Measurements from ENCODE around the gene CASS4.

The CASS4 gene

DNA sequence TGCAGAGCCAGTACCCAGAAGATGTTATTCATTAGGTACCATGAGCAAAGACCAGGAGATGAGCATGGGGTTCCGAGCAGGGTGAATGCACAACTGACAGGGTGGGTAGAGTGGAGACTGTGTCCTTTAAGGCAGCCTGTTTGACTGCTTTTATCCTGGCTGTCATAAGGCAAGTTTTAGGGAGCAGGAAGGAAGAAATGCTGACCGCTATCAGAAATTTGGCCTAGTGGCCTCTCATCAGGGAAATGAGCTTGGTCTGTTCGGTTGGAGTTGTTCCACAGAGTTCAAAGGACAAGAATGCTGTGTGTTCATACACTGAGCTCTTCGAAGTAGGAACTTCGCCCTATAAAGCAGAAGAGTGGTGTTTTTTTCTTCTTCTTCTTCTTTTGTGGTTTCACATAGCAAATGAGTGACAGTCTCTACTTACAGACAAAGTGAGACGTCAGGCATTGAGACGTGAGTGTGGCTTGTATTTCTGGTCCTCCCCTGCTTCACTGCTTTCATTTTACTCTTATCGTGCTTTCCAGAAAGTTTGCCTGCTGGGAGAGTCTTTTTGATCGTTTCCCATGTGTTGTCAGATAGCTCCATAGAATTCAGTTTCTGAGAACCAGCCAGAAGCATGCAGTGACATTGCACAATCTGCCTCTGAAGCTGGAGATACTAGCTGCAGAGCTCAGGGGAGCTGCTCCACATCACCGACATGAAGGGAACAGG lies at the start of gene CASS4:
Gene CASS4, plus strand, starts transcription at position 502 of the 714 bp plus-strand sequence. Its CDS starts 199 bp downstream, at position 701.
- intact Hi-C loops (cut with micrococcal nuclease) = loop anchor here (1.0 to 2.0 kb wide), 2 partner anchors 20 to 57 kb away; partner anchors contain the start of genes AURKA, CSTF1 and RTF2
- H3K36me3 Mint-ChIP-seq (ENCODE audit: low read depth) = peaks cover 54% of the 10 kb centered on the region
- peak within 1 kb of the TSS; percentile 89 for H3K27ac Mint-ChIP-seq
- H3K9me3 Mint-ChIP-seq = no peaks in the 10 kb centered on the region
- no peaks in the 10 kb centered on the region for H3K27me3 Mint-ChIP-seq
- peaks cover 62% of the 10 kb centered on the region for H3K4me1 Mint-ChIP-seq (ENCODE audit: low read depth)
- H3K4me3 Mint-ChIP-seq = peak within 1 kb of the TSS; percentile 94

GRCh38 chr20:56362833-56363413 lies 49.1 kb upstream of the CASS4 start:
- no peak overlapping the region for H3K4me3 Mint-ChIP-seq
- H3K4me1 Mint-ChIP-seq (ENCODE audit: low read depth) = peaks cover 24% of the 10 kb centered on the region
- H3K9me3 Mint-ChIP-seq = no peaks in the 10 kb centered on the region
- no peak overlapping the region for H3K27ac Mint-ChIP-seq
- peaks cover under 1% of the 10 kb centered on the region for H3K27me3 Mint-ChIP-seq
- intact Hi-C loops (cut with micrococcal nuclease) = no loop called here
- H3K36me3 Mint-ChIP-seq (ENCODE audit: low read depth) = peaks cover 42% of the 10 kb centered on the region

GRCh38 chr20:56363491-56363890 lies 48.6 kb upstream of the CASS4 start:
- Mint-ChIP-seq H3K4me1 (ENCODE audit: low read depth) (peaks cover 24% of the 10 kb centered on the region), H3K9me3 (no peaks in the 10 kb centered on the region), H3K4me3 (no peak overlapping the region), H3K27me3 (no peaks in the 10 kb centered on the region), H3K27ac (no peak overlapping the region), H3K36me3 (ENCODE audit: low read depth) (peaks cover 47% of the 10 kb centered on the region)
- intact Hi-C loops (cut with micrococcal nuclease) = no loop called here

DNA sequence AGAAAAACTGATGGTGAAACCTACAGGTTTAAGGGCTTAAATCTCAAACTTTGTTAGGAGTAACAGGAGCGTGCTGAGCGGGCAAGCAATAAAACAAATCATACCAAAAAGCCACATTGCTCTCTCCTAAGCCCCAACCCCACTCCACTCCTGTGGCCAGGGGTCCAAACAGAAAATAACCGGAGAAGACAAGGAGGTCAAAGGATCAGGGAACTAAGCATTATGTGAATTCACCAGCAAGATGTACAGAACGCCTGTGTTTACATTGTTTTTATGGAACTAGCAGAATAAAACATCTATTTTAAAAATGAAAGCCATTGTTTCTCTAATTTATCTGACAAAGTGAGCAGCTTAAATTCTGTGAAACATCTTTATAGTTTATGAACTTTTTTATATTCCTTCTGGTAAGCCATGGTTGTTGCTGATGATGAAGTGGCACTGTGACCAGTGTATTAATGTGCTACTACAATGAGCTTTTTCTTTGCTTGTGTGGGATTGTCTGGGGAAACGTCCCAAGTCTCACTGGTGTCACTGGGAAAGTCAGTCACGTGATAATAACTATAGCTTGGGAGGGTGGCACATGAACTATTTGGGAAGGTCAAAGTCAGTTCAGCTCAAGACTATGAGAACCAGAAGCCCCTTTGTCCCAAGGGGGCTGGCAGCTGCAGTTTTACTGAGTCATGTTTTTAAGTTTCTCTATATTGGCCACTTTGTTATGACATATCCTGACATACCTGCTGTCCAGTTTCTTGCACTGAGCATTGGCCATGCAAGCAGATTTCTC lies 43.5 kb upstream of the CASS4 start:
- no peaks in the 10 kb centered on the region for H3K27me3 Mint-ChIP-seq
- no peak overlapping the region for H3K27ac Mint-ChIP-seq
- intact Hi-C loops (cut with micrococcal nuclease) = no loop called here

DNA sequence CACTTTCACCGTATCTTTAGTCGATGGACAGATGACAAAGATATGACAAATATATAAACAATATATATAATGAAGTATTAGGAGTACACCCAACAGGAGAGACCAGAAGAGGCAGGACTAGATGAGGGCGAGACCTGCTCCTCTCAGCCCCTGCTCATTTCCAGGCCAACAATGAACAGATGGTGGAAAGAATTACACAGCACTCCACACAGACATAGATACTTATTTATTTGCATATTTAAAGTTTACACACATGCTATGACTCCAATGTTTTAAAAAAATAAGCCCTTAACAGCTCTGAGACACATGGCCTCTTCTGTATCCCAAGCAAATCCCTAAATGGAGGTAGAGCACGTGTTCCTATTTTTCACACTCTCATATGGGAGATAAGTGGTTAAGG lies 42.9 kb upstream of the CASS4 start:
- H3K27me3 Mint-ChIP-seq = no peaks in the 10 kb centered on the region
- H3K4me1 Mint-ChIP-seq (ENCODE audit: low read depth) = peaks cover 14% of the 10 kb centered on the region

More for the DNA sequence above, 43.5 kb upstream of the CASS4 start:
- H3K9me3 Mint-ChIP-seq = no peaks in the 10 kb centered on the region
- H3K4me3 Mint-ChIP-seq = no peak overlapping the region
- peaks cover 72% of the 10 kb centered on the region for H3K36me3 Mint-ChIP-seq (ENCODE audit: low read depth)
- peaks cover 9% of the 10 kb centered on the region for H3K4me1 Mint-ChIP-seq (ENCODE audit: low read depth)

GRCh38 chr20:56371977-56372376 lies 40.1 kb upstream of the CASS4 start:
- peaks cover 51% of the 10 kb centered on the region for H3K36me3 Mint-ChIP-seq (ENCODE audit: low read depth)
- H3K27me3 Mint-ChIP-seq = no peaks in the 10 kb centered on the region
- peaks cover 31% of the 10 kb centered on the region for H3K4me1 Mint-ChIP-seq (ENCODE audit: low read depth)
- H3K4me3 Mint-ChIP-seq = no peak overlapping the region
- H3K9me3 Mint-ChIP-seq = no peaks in the 10 kb centered on the region
- intact Hi-C loops (cut with micrococcal nuclease) = no loop called here
- no peak overlapping the region for H3K27ac Mint-ChIP-seq

More for the DNA sequence above, 42.9 kb upstream of the CASS4 start:
- intact Hi-C loops (cut with micrococcal nuclease) = no loop called here
- Mint-ChIP-seq H3K36me3 (ENCODE audit: low read depth) (peaks cover 72% of the 10 kb centered on the region), H3K27ac (no peak overlapping the region), H3K9me3 (no peaks in the 10 kb centered on the region), H3K4me3 (no peak overlapping the region)

GRCh38 chr20:56372850-56373249 lies 39.2 kb upstream of the CASS4 start:
- Mint-ChIP-seq H3K27me3 (no peaks in the 10 kb centered on the region), H3K4me1 (ENCODE audit: low read depth) (peaks cover 35% of the 10 kb centered on the region), H3K27ac (no peak overlapping the region), H3K4me3 (no peak overlapping the region), H3K9me3 (no peaks in the 10 kb centered on the region), H3K36me3 (ENCODE audit: low read depth) (peaks cover 42% of the 10 kb centered on the region)
- intact Hi-C loops (cut with micrococcal nuclease) = no loop called here

DNA sequence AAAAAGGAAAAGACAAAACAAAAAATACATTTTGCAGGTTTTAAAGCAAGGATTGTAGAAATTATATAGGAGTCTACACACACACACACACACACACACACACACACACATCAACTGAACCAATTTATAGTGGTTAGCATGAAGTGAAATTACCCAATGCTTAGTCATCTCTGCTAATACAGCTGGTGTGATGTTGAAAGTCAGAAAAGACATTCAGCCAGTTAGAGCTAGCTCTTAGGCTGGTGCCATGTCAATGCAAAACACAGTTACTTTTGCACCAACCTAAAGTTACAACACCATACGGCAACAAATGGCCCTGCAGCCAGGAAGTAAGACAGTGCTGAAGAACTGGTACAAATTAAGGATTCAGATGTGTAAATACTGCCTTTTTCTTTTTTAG lies 38.1 kb upstream of the CASS4 start:
- intact Hi-C loops (cut with micrococcal nuclease) = no loop called here
- H3K9me3 Mint-ChIP-seq = no peaks in the 10 kb centered on the region
- peak overlapping the region; percentile 41 for H3K27ac Mint-ChIP-seq

GRCh38 chr20:56376331-56376730 lies 35.7 kb upstream of the CASS4 start:
- no peak overlapping the region for H3K4me3 Mint-ChIP-seq
- H3K4me1 Mint-ChIP-seq (ENCODE audit: low read depth) = peaks cover 47% of the 10 kb centered on the region
- H3K27ac Mint-ChIP-seq = peak overlapping the region; percentile 81
- H3K9me3 Mint-ChIP-seq = no peaks in the 10 kb centered on the region
- H3K36me3 Mint-ChIP-seq (ENCODE audit: low read depth) = peaks cover 8% of the 10 kb centered on the region
- no peaks in the 10 kb centered on the region for H3K27me3 Mint-ChIP-seq
- intact Hi-C loops (cut with micrococcal nuclease) = no loop called here

More for the DNA sequence above, 38.1 kb upstream of the CASS4 start:
- Mint-ChIP-seq H3K36me3 (ENCODE audit: low read depth) (peaks cover 32% of the 10 kb centered on the region), H3K4me1 (ENCODE audit: low read depth) (peaks cover 36% of the 10 kb centered on the region), H3K4me3 (no peak overlapping the region), H3K27me3 (no peaks in the 10 kb centered on the region)

GRCh38 chr20:56378386-56378785 lies 33.7 kb upstream of the CASS4 start:
- intact Hi-C loops (cut with micrococcal nuclease) = no loop called here
- Mint-ChIP-seq H3K4me1 (ENCODE audit: low read depth) (peaks cover 40% of the 10 kb centered on the region), H3K36me3 (ENCODE audit: low read depth) (peaks cover 17% of the 10 kb centered on the region), H3K9me3 (no peaks in the 10 kb centered on the region), H3K27ac (no peak overlapping the region), H3K27me3 (no peaks in the 10 kb centered on the region), H3K4me3 (no peak overlapping the region)

GRCh38 chr20:56380375-56380774 lies 31.7 kb upstream of the CASS4 start:
- H3K4me3 Mint-ChIP-seq = no peak overlapping the region
- peak overlapping the region; percentile 69 for H3K27ac Mint-ChIP-seq
- H3K36me3 Mint-ChIP-seq (ENCODE audit: low read depth) = peaks cover 26% of the 10 kb centered on the region
- no peaks in the 10 kb centered on the region for H3K9me3 Mint-ChIP-seq
- intact Hi-C loops (cut with micrococcal nuclease) = loop anchor here (1.0 kb wide), 1 partner anchor 12 kb away; the partner anchor contains the start of genes AURKA and CSTF1
- peaks cover 33% of the 10 kb centered on the region for H3K4me1 Mint-ChIP-seq (ENCODE audit: low read depth)
- H3K27me3 Mint-ChIP-seq = no peaks in the 10 kb centered on the region

DNA sequence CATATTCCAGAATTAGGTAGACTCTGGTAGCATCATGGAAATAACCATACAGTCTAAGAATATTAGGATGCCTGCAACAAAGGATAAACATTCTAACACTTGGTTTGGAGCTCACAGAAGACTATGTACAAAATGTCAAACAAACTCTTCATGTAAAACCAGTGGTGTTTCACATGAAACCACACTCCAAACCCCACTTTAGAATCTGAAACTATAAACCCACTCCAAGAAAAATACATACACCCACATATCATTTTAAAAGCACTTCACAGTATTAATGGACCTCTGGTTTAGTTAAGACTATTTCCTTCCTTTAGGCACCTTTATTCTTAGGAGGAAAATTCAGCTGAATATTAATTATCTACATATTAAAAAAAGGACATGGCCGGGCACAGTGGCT lies 30.6 kb upstream of the CASS4 start:
- Mint-ChIP-seq H3K9me3 (no peaks in the 10 kb centered on the region), H3K4me3 (no peak overlapping the region), H3K27me3 (no peaks in the 10 kb centered on the region), H3K36me3 (ENCODE audit: low read depth) (peaks cover 37% of the 10 kb centered on the region), H3K27ac (peak overlapping the region; percentile 5), H3K4me1 (ENCODE audit: low read depth) (peaks cover 21% of the 10 kb centered on the region)
- intact Hi-C loops (cut with micrococcal nuclease) = no loop called here

GRCh38 chr20:56382696-56383095 lies 29.4 kb upstream of the CASS4 start:
- Mint-ChIP-seq H3K27ac (no peak overlapping the region), H3K4me1 (ENCODE audit: low read depth) (peaks cover 12% of the 10 kb centered on the region)

GRCh38 chr20:56383334-56383733 lies 28.7 kb upstream of the CASS4 start:
- H3K4me3 Mint-ChIP-seq = no peak overlapping the region
- intact Hi-C loops (cut with micrococcal nuclease) = no loop called here
- peaks cover 12% of the 10 kb centered on the region for H3K4me1 Mint-ChIP-seq (ENCODE audit: low read depth)
- no peaks in the 10 kb centered on the region for H3K9me3 Mint-ChIP-seq
- peaks cover 48% of the 10 kb centered on the region for H3K36me3 Mint-ChIP-seq (ENCODE audit: low read depth)
- H3K27ac Mint-ChIP-seq = peak overlapping the region; percentile 6
- no peaks in the 10 kb centered on the region for H3K27me3 Mint-ChIP-seq

More at GRCh38 chr20:56382696-56383095, 29.4 kb upstream of the CASS4 start:
- Mint-ChIP-seq H3K4me3 (no peak overlapping the region), H3K36me3 (ENCODE audit: low read depth) (peaks cover 44% of the 10 kb centered on the region), H3K9me3 (no peaks in the 10 kb centered on the region), H3K27me3 (no peaks in the 10 kb centered on the region)
- intact Hi-C loops (cut with micrococcal nuclease) = no loop called here

Data from dendritic cell treated with granulocyte-macrophage colony-stimulating factor and Interleukin-4, amounts not matched to agents 40 ng/mL and 50 ng/mL, for 4 days (primary cell).